ENCODE results near the gene KANSL3.
"Not testable (repeated sequence)": the region's sequence is repeated elsewhere in the genome, so short reads cannot be mapped to it uniquely, and the experiment has no call there.

Gene KANSL3

GRCh38 chr2:96557421-96557820 is 80.7 kb downstream of the KANSL3 start:
- DNase-seq (ENCODE audit: low spot score) = not testable (repeated sequence)

- DNase-seq (ENCODE audit: low spot score) = peak; percentile 77
Observed at GRCh38 chr2:96556441-96557330, 81.4 kb downstream of the KANSL3 start.

DNA sequence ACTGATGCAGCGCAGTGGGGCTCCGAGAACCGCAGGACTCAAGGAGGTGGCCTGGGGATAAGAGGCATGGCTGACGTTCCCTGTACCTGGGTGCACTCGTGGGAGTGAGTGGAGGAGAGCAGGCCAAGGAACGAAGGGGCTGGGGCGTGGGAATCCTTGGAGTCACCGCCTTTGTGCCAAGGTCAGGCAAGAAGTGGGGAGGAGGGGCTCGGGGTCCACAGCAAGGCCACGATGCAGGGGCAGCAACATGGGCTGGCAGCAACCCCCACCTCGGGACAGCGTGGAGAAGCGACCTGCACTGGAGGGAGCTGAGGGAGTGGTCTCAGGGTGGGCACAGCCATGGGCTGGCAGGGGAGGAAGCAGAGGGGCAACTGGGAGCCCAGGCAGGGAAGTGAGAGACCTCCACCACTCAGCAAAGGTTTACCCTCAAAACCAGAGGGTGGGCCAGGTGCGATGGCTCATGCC is 82.9 kb downstream of the KANSL3 start:
- DNase-seq (ENCODE audit: low spot score) = no peak

- DNase-seq (ENCODE audit: low spot score) = peak; percentile 82
Observed at GRCh38 chr2:96554293-96555145, 83.6 kb downstream of the KANSL3 start.

- not testable (repeated sequence) for DNase-seq (ENCODE audit: low spot score)
Observed at GRCh38 chr2:96553957-96554292, 84.2 kb downstream of the KANSL3 start.

- DNase-seq (ENCODE audit: low spot score) = no peak
Observed at GRCh38 chr2:96553176-96553956, 84.7 kb downstream of the KANSL3 start.

- no peak for DNase-seq (ENCODE audit: low spot score)
Observed at GRCh38 chr2:96552315-96553175, 85.6 kb downstream of the KANSL3 start.

GRCh38 chr2:96551605-96552314 is 86.4 kb downstream of the KANSL3 start:
- DNase-seq (ENCODE audit: low spot score) = no peak

DNA sequence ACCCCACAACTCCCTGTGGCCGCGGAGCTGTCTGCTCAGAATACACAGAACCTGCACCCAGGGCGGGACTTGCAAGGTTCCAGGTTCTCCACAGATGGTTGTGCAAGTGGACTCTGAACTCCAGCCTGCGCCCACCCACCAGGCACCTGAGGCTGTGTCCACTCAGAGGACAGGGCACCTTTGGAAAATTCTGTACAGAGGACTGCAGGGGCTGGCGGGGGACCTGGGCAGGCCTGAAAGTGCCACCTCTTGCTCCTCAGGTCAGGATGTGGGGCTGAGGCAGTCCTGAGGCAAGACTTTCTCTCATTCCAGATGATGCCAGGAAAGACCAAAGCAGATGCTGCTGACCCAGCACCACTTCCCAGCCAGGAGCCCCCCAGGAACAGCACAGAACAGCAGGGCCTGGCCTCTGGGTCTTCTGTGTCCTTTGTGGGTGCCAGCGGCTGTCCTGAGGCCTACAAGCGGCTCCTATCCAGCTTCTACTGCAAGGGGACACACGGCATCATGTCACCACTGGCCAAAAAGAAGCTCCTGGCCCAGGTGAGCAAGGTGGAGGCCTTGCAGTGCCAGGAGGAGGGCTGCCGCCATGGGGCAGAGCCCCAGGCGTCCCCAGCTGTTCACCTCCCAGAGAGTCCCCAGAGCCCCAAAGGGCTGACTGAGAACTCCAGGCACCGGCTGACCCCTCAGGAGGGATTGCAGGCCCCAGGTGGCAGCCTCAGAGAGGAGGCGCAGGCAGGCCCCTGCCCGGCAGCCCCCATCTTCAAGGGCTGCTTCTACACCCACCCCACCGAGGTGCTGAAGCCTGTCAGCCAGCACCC is 87.1 kb downstream of the KANSL3 start:
- no peak for DNase-seq (ENCODE audit: low spot score)

DNA sequence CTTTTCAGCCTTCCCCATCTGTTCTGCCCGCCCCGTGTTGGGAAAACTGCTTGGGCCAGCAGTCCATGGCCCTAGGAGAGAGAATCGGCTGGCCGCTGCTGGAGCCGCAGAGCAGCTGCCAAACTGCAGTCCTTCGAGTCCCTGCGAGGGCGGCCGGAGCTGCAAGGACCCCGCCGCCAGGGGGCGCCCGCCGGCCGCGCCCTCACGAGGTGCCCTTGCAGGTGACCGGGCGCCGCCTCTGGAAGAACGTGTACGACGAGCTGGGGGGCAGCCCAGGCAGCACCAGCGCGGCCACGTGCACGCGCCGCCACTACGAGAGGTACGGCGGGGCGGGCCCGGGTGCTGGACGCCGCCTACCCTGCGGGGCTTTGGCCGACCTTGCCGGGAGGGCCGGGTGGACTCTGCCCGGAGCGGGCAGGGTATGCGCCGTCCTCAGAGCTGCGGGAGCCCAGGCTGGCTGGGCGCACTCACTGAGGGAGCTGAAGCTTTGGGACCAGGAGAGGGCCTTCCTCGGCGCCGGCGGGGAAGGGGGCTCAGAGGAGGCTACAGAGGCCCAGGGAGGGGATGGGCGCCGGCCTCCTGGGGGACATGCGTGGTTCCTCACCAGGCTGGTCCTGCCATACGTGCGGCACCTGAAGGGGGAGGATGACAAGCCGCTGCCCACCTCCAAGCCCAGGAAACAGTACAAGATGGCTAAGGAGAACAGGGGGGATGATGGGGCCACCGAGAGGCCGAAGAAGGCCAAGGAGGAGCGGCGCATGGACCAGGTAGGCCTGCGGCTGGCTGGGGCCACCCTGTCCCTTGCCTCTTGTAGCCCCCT is 87.9 kb downstream of the KANSL3 start:
- peak; percentile 95 for DNase-seq (ENCODE audit: low spot score)

DNA sequence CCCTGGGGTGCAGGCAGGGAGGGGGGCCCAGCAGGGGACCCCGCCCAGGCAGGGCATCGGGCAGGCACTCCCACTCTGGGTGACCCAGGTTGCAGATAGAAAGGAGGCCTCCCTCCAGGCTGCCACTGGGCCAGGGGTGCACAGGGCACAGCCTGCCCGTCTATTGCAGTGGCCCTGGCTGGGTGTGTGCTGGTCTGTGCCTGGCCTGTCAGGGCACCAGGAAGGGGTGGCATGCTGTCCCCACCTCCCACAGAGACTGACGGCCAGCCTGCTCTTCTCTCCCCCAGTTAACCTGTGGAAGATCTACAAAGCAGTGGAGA is 88.7 kb downstream of the KANSL3 start:
- DNase-seq (ENCODE audit: low spot score) = no peak

DNA sequence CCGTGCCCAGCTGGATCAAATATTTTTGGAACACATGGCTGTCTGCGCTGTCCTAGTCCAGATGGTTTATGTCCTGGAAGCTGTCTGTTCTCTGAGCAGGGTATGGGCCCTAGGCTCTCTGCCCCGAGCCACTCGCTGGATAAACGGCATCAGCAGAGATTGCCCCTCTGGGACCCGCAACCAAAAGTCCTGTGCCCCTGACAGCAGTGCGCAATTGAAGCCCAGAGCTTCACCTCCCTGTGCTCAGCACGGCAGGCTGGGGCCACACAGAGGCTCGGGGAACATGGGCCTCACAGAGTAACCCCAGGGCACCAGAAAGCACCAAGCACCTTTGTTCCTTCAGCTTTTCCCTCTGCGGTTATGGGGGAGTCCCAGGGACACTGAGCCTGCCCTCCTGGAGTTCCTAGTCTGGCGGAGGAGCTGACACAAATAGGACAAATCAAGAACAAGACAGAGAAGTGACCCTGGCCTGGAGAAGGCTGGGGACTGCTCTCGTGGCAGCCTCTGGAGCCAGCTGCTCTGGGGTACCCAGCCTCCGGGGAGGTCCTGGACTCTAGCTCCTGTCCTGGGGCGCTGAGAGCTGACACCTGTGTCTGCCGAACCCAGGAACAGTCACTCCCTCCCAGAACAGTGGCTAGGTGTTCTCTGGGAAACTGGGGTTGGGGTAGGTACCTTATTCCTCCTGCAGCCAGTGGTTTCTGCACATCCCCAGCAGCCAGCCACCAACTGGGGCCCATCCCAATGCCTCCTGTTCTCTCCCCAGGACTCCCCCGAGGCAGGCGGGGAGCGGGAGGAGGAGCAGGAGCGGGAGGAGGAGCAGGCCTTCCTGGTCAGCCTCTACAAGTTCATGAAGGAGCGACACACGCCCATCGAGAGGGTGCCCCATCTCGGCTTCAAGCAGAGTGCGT is 89.3 kb downstream of the KANSL3 start:
- no peak for DNase-seq (ENCODE audit: low spot score)

DNA sequence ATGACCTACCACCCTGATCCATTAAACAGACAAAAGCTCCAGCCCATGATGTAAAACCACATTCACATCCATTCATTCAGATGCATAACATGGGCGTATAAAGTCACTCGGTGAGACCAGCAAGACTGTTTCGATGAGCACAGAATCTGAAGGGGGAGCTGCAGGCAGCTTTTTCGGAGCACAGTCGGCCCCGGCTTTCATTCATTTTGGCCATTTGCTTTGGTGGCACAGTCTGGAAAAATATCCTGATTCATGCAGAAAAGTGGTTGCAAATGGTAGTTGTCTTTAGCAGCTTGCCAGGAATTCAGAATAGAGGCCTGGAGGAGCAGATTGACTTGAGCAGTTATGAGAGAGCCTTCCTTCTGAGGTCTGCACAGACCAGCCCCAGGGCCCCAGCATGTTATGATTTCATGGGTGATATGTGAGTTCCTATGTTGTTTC is 90.4 kb downstream of the KANSL3 start:
- no peak for DNase-seq (ENCODE audit: low spot score)

DNA sequence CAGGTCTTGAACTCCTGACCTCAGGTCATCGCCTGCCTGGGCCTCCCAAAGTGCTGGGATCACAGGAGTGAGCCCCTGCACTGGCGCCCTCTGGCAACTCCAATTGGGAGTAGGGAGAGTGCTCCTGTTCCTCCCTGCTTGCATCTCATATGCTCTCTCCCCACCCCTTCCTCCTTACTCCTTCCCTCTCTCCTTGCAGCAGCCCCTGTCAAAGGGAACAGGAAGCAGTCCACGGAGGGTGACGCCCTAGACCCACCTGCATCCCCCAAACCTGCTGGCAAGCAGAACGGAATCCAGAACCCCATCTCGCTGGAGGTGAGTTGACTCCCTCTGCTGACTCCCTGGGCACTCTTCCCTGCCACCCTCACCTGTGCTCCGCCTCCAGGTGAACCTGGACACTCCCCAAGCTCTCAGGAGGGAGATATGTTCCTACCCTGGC is 90.9 kb downstream of the KANSL3 start:
- DNase-seq (ENCODE audit: low spot score) = no peak

DNA sequence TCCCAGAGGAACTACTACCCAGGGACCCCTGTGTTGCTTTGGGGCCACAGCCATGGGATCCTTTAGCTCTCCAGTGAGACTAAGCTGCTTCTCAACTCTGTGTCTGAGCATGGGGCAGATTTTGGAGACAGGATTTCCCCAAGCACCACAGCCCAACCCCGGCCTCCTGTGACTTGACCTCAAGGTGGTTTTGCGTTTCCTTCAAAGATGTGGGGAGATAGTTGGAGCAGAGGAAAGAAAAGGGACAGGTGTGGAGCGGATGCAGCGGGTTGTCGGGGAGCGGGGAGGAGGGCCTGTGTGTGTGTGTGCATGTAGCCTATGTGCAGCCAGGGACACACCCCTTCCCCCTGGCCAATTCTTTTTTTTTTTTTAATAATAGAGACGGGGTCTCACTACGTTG is 91.3 kb downstream of the KANSL3 start:
- no peak for DNase-seq (ENCODE audit: low spot score)

GRCh38 chr2:96546321-96546720 is 91.8 kb downstream of the KANSL3 start:
- DNase-seq (ENCODE audit: low spot score) = no peak

All from HuH-7 (cell line).